ENCODE measurements around the gene TCFL5.

GRCh38 chr20:62816884-62817873 lies 44.4 kb downstream of the TCFL5 start, which contains the start of gene COL9A3:
- TF ChIP-seq PRDM15 (CRISPR knock-in tag; IDR thresholded peaks at IDR 0.05) (no peak), CTCF (IDR thresholded peaks at IDR 0.05) (no peak), JUN (CRISPR knock-in tag; IDR thresholded peaks at IDR 0.05) (no peak), E2F1 (CRISPR knock-in tag; IDR thresholded peaks at IDR 0.05) (no peak), NFYB (CRISPR knock-in tag; conservative IDR thresholded peaks at IDR 0.05; ENCODE audit: low read depth) (no peak), SP1 (CRISPR knock-in tag; conservative IDR thresholded peaks at IDR 0.05) (no peak), FOXJ3 (CRISPR knock-in tag; IDR thresholded peaks at IDR 0.05; ENCODE audit: borderline replicate concordance) (no peak), STAT6 (CRISPR knock-in tag; conservative IDR thresholded peaks at IDR 0.05; ENCODE audit: low read depth) (no peak), KAT7 (CRISPR knock-in tag; IDR thresholded peaks at IDR 0.05; ENCODE audit: borderline replicate concordance) (no peak)

Measured in WTC11 (cell line).